Measurements from ENCODE around the gene DNAJC4. TPM values are rescaled to one million over a fixed set of nuclear protein-coding genes. Genes with fewer than 3 reads are reported as not detected.

DNAJC4 gene
- total RNA-seq, 1 donor from 2014 or later, result 17.6 TPM

- no peak for TF ChIP-seq CTCF (conservative IDR thresholded peaks at IDR 0.05; ENCODE audit: low read depth, low read length)
- DNase-seq (ENCODE audit: low read depth), result no peak
- H3K4me3 ChIP-seq (ENCODE audit: low read depth, low read length), result no peak overlapping the region
Observed at GRCh38 chr11:64186492-64187165, 43.7 kb upstream of the DNAJC4 start.

- no peak overlapping the region for H3K4me3 ChIP-seq (ENCODE audit: low read depth, low read length)
- TF ChIP-seq CTCF (conservative IDR thresholded peaks at IDR 0.05; ENCODE audit: low read depth, low read length), result no peak
- no peak for DNase-seq (ENCODE audit: low read depth)
Observed at GRCh38 chr11:64192434-64192833, 37.9 kb upstream of the DNAJC4 start.

GRCh38 chr11:64196626-64197025, 33.7 kb upstream of the DNAJC4 start:
- H3K4me3 ChIP-seq (ENCODE audit: low read depth, low read length), result no peak overlapping the region
- DNase-seq (ENCODE audit: low read depth), result no peak
- no peak for TF ChIP-seq CTCF (conservative IDR thresholded peaks at IDR 0.05; ENCODE audit: low read depth, low read length)

GRCh38 chr11:64198511-64198910, 31.8 kb upstream of the DNAJC4 start:
- no peak for DNase-seq (ENCODE audit: low read depth)
- TF ChIP-seq CTCF (conservative IDR thresholded peaks at IDR 0.05; ENCODE audit: low read depth, low read length), result no peak
- no peak overlapping the region for H3K4me3 ChIP-seq (ENCODE audit: low read depth, low read length)

- no peak overlapping the region for H3K4me3 ChIP-seq (ENCODE audit: low read depth, low read length)
- DNase-seq (ENCODE audit: low read depth), result no peak
- TF ChIP-seq CTCF (conservative IDR thresholded peaks at IDR 0.05; ENCODE audit: low read depth, low read length), result no peak
Observed at GRCh38 chr11:64201543-64201942, 28.8 kb upstream of the DNAJC4 start.

- no peak for DNase-seq (ENCODE audit: low read depth)
- no peak overlapping the region for H3K4me3 ChIP-seq (ENCODE audit: low read depth, low read length)
- TF ChIP-seq CTCF (conservative IDR thresholded peaks at IDR 0.05; ENCODE audit: low read depth, low read length), result no peak
Observed at GRCh38 chr11:64202992-64203391, 27.4 kb upstream of the DNAJC4 start.

GRCh38 chr11:64203421-64204079, 26.8 kb upstream of the DNAJC4 start:
- TF ChIP-seq CTCF (conservative IDR thresholded peaks at IDR 0.05; ENCODE audit: low read depth, low read length), result no peak
- DNase-seq (ENCODE audit: low read depth), result no peak
- no peak overlapping the region for H3K4me3 ChIP-seq (ENCODE audit: low read depth, low read length)
